KOPT-K1 (cell line): ENCODE data around the gene COL13A1.

Experiments used
- H3K27ac ChIP-seq: fragments of 200-600 bp; sonication (generic); 2 replicates; pipeline ENCODE4 v1.5.1; 2016; ENCODE audit warnings: antibody characterized with exemption, mild to moderate bottlenecking, low read depth, low read length; ENCODE audit not compliant: poor library complexity, severe bottlenecking
- H3K36me3 ChIP-seq: fragments of 200-600 bp; sonication (generic); 2 replicates; pipeline ENCODE4 v1.5.1; 2017; ENCODE audit warnings: antibody characterized with exemption, mild to moderate bottlenecking, low read length, moderate library complexity; ENCODE audit not compliant: insufficient read depth
- H3K9me3 ChIP-seq: fragments of 200-600 bp; sonication (generic); 2 replicates; pipeline ENCODE4 v1.5.1; 2017; ENCODE audit warnings: antibody characterized with exemption, low read length, mild to moderate bottlenecking; ENCODE audit not compliant: insufficient read depth, poor library complexity, severe bottlenecking

COL13A1 gene

GRCh38 chr10:69825604-69826003 lies 23.9 kb downstream of the COL13A1 start:
- Histone ChIP-seq H3K36me3 (no peaks in the 10 kb centered on the region), H3K27ac (no peak overlapping the region), H3K9me3 (no peaks in the 10 kb centered on the region)

- Histone ChIP-seq H3K9me3 (no peaks in the 10 kb centered on the region), H3K27ac (no peak overlapping the region), H3K36me3 (no peaks in the 10 kb centered on the region)
Observed at GRCh38 chr10:69826094-69826493, 24.4 kb downstream of the COL13A1 start.

GRCh38 chr10:69826789-69827554 lies 25.3 kb downstream of the COL13A1 start:
- no peaks in the 10 kb centered on the region for H3K36me3 ChIP-seq
- H3K9me3 ChIP-seq = no peaks in the 10 kb centered on the region
- no peak overlapping the region for H3K27ac ChIP-seq

- Histone ChIP-seq H3K9me3 (no peaks in the 10 kb centered on the region), H3K36me3 (no peaks in the 10 kb centered on the region), H3K27ac (no peak overlapping the region)
Observed at GRCh38 chr10:69828144-69828870, 26.6 kb downstream of the COL13A1 start.

- Histone ChIP-seq H3K36me3 (no peaks in the 10 kb centered on the region), H3K27ac (no peak overlapping the region), H3K9me3 (no peaks in the 10 kb centered on the region)
Observed at GRCh38 chr10:69829775-69830174, 28.1 kb downstream of the COL13A1 start.

- Histone ChIP-seq H3K9me3 (no peaks in the 10 kb centered on the region), H3K27ac (no peak overlapping the region), H3K36me3 (no peaks in the 10 kb centered on the region)
Observed at GRCh38 chr10:69831231-69831855, 29.6 kb downstream of the COL13A1 start.

- Histone ChIP-seq H3K36me3 (no peaks in the 10 kb centered on the region), H3K27ac (no peak overlapping the region), H3K9me3 (no peaks in the 10 kb centered on the region)
Observed at GRCh38 chr10:69835233-69835632, 33.5 kb downstream of the COL13A1 start.

GRCh38 chr10:69835875-69836730 lies 34.4 kb downstream of the COL13A1 start:
- Histone ChIP-seq H3K36me3 (no peaks in the 10 kb centered on the region), H3K9me3 (no peaks in the 10 kb centered on the region), H3K27ac (no peak overlapping the region)

- Histone ChIP-seq H3K36me3 (no peaks in the 10 kb centered on the region), H3K27ac (no peak overlapping the region), H3K9me3 (no peaks in the 10 kb centered on the region)
Observed at GRCh38 chr10:69836731-69837030, 35.0 kb downstream of the COL13A1 start.

- Histone ChIP-seq H3K9me3 (no peaks in the 10 kb centered on the region), H3K27ac (no peak overlapping the region), H3K36me3 (no peaks in the 10 kb centered on the region)
Observed at GRCh38 chr10:69837261-69837660, 35.6 kb downstream of the COL13A1 start.

- H3K27ac ChIP-seq = no peak overlapping the region
- H3K9me3 ChIP-seq = no peaks in the 10 kb centered on the region
- no peaks in the 10 kb centered on the region for H3K36me3 ChIP-seq
Observed at GRCh38 chr10:69838418-69838817, 36.7 kb downstream of the COL13A1 start.

- no peaks in the 10 kb centered on the region for H3K9me3 ChIP-seq
- no peak overlapping the region for H3K27ac ChIP-seq
- H3K36me3 ChIP-seq = no peaks in the 10 kb centered on the region
Observed at GRCh38 chr10:69838853-69839252, 37.1 kb downstream of the COL13A1 start.

- Histone ChIP-seq H3K9me3 (no peaks in the 10 kb centered on the region), H3K27ac (no peak overlapping the region), H3K36me3 (no peaks in the 10 kb centered on the region)
Observed at GRCh38 chr10:69839696-69840345, 38.1 kb downstream of the COL13A1 start.

GRCh38 chr10:69840773-69841172 lies 39.1 kb downstream of the COL13A1 start:
- H3K36me3 ChIP-seq = no peaks in the 10 kb centered on the region
- no peaks in the 10 kb centered on the region for H3K9me3 ChIP-seq
- no peak overlapping the region for H3K27ac ChIP-seq
